Liver (tissue), 9 donors: Measurements from ENCODE around the gene CCDC63. TPM values are rescaled to one million over a fixed set of nuclear protein-coding genes. Genes with fewer than 3 reads are reported as not detected.

ENCODE experiments used
- DNase-seq: peaks from one replicate; pipeline ENCODE4 v3.0.0-alpha.2; 2017; ENCODE audit warnings: low spot score
- H3K27ac ChIP-seq, 2 donors: one replicate each; pipeline ENCODE4 v1.7.0; 2013; ENCODE audit warnings: inconsistent platforms in 2 of 2, low read length in 2 of 2, control low read depth in 1 of 2, low read depth in 1 of 2, mild to moderate bottlenecking in 1 of 2
- H3K27me3 ChIP-seq, 4 donors: one replicate each; pipeline versions ENCODE4 v1.6.1 to v1.7.0; 2013; ENCODE audit warnings: low read length in 3 of 4, inconsistent platforms in 1 of 4, mild to moderate bottlenecking in 1 of 4, moderate library complexity in 1 of 4; ENCODE audit not compliant: control insufficient read depth in 4 of 4, insufficient read depth in 4 of 4
- H3K36me3 ChIP-seq, 4 donors: one replicate each; pipeline versions ENCODE4 v1.6.1 to v1.7.0; 2013; ENCODE audit warnings: low read length in 3 of 4, mild to moderate bottlenecking in 3 of 4, low read depth in 1 of 4, moderate library complexity in 1 of 4; ENCODE audit not compliant: control insufficient read depth in 4 of 4, insufficient read depth in 3 of 4
- H3K4me1 ChIP-seq, 4 donors: one replicate each; pipeline versions ENCODE4 v1.6.1 to v1.7.0; 2013; ENCODE audit warnings: low read length in 3 of 4, mild to moderate bottlenecking in 3 of 4, moderate library complexity in 1 of 4; ENCODE audit not compliant: control insufficient read depth in 4 of 4, insufficient read depth in 4 of 4
- H3K4me3 ChIP-seq, 3 donors: one replicate each; pipeline versions ENCODE4 v1.6.1 to v1.7.0; 2013; ENCODE audit warnings: low read length in 3 of 3, control low read depth in 1 of 3, low read depth in 1 of 3, mild to moderate bottlenecking in 1 of 3
- H3K9ac ChIP-seq, 2 donors: one replicate each; pipeline ENCODE4 v1.7.0; 2013; ENCODE audit warnings: low read length in 2 of 2, mild to moderate bottlenecking in 2 of 2, moderate library complexity in 2 of 2, control low read depth in 1 of 2, low read depth in 1 of 2
- H3K9me3 ChIP-seq, 4 donors: one replicate each; pipeline versions ENCODE4 v1.6.1 to v1.7.0; 2013; ENCODE audit warnings: low read length in 3 of 4; ENCODE audit not compliant: control insufficient read depth in 4 of 4
- ATF3 ChIP-seq: IDR thresholded peaks from 2 replicates; pipeline ENCODE4 v1.6.1; 2016; ENCODE audit warnings: antibody characterized with exemption
- CTCF ChIP-seq: fragments of 150-350 bp; IDR thresholded peaks from 2 replicates; pipeline ENCODE4 v1.5.1; 2017; ENCODE audit warnings: improper control_type of control experiment, low read depth, low read length; ENCODE audit not compliant: missing input control
- EGR1 ChIP-seq, 2 donors: IDR thresholded peaks; 2 replicates each; pipeline ENCODE4 v1.6.1; 2016 to 2018; ENCODE audit warnings: antibody characterized with exemption in 2 of 2, low read depth in 2 of 2
- FOXA2 ChIP-seq: IDR thresholded peaks from 2 replicates; pipeline ENCODE4 v1.6.1; 2016; ENCODE audit warnings: antibody characterized with exemption
- GABPA ChIP-seq, 2 donors: IDR thresholded peaks in 1 of 2; conservative IDR thresholded peaks in 1 of 2; 2 replicates each; pipeline ENCODE4 v1.6.1; 2016; ENCODE audit warnings: antibody characterized with exemption in 2 of 2, mild to moderate bottlenecking in 1 of 2, moderate library complexity in 1 of 2
- HNF4A ChIP-seq, 2 donors: conservative IDR thresholded peaks; 2 replicates each; pipeline ENCODE4 v1.6.1; 2016; ENCODE audit warnings: antibody characterized with exemption in 2 of 2, mild to moderate bottlenecking in 2 of 2
- HNF4G ChIP-seq: IDR thresholded peaks from 2 replicates; pipeline ENCODE4 v1.6.1; 2016; ENCODE audit warnings: antibody characterized with exemption
- JUND ChIP-seq, 2 donors: IDR thresholded peaks; 2 replicates each; pipeline ENCODE4 v1.6.1; 2016; ENCODE audit warnings: antibody characterized with exemption in 2 of 2
- NR2F2 ChIP-seq: IDR thresholded peaks from 2 replicates; pipeline ENCODE4 v1.6.1; 2016; ENCODE audit warnings: antibody characterized with exemption
- RAD21 ChIP-seq, 2 donors: IDR thresholded peaks; 2 replicates each; pipeline ENCODE4 v1.6.1; 2016; ENCODE audit warnings: antibody characterized with exemption in 2 of 2, mild to moderate bottlenecking in 2 of 2
- REST ChIP-seq: IDR thresholded peaks from 2 replicates; pipeline ENCODE4 v1.6.1; 2016; ENCODE audit warnings: antibody characterized with exemption, mild to moderate bottlenecking
- RXRA ChIP-seq, 2 donors: IDR thresholded peaks; 2 replicates each; pipeline ENCODE4 v1.6.1; 2017 to 2018; ENCODE audit warnings: antibody characterized with exemption in 2 of 2, mild to moderate bottlenecking in 1 of 2
- SP1 ChIP-seq: IDR thresholded peaks from 2 replicates; pipeline ENCODE4 v1.6.1; 2018; ENCODE audit warnings: antibody characterized with exemption, mild to moderate bottlenecking
- TAF1 ChIP-seq: conservative IDR thresholded peaks from 2 replicates; pipeline ENCODE4 v1.6.1; 2016; ENCODE audit warnings: antibody characterized with exemption, mild to moderate bottlenecking
- YY1 ChIP-seq: IDR thresholded peaks from 2 replicates; pipeline ENCODE4 v1.6.1; 2016; ENCODE audit warnings: antibody characterized with exemption, mild to moderate bottlenecking
- WGBS: extraction: QIAGEN DNeasy Blood & Tissue Kit; methylation state at CpG from one replicate; pipeline ENCODE4 v1.1.7; 2013; 5-methylcytosine and 5-hydroxymethylcytosine counted together
- polyA plus RNA-seq, 2 donors: library from polyadenylated mRNA; stranded (reverse) in 1 of 2; unstranded in 1 of 2; fragments of 200-250 nt in 1 of 2; fragments of >200 nt in 1 of 2; fragmentation: Nextera tagmentation in 1 of 2; extraction: Ambion mirVana in 1 of 2; gene quantifications; one replicate each; pipeline versions ENCODE4 v1.2.1 to v1.2.3, GENCODE V29; 2013 to 2015
- total RNA-seq, 2 donors: library from RNA; depleted of rRNA; stranded (reverse); fragments of >200 nt; gene quantifications; one replicate each; pipeline ENCODE4 v1.2.3, GENCODE V29; 2014
- TF ChIP-seq, protein P1 (sequence below): IDR thresholded peaks from 2 replicates; pipeline ENCODE4 v1.6.1; 2016; ENCODE audit warnings: antibody characterized with exemption
- TF ChIP-seq, protein P2 (sequence below): IDR thresholded peaks from 2 replicates; pipeline ENCODE4 v1.6.1; 2016; ENCODE audit warnings: antibody characterized with exemption
- donor health status: healthy.
- donor health status: healthy.
- donor health status: healthy.
- donor health status: healthy.
- donor health status: healthy.

Gene CCDC63
- total and polyA plus RNA-seq, 4 donors = not detected

DNA sequence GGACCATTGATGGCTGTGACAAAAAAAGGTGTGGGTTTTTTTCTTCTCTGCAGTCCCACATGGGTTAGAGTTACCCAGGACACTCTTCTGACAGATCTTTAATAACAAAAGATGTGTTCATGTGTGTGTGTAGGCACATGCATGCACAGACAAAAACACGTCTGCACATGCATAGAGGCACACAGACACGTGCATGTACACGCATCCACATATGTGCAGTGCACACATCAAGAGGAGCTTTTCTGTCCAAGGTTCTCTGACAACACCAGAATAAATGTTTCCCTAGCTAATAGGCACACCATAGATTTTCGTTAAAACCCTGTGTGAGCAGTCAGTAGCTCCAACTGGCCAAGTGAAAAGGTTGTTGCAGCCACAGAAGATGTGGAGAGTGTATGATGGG, 76.4 kb downstream of the CCDC63 start:
- Histone ChIP-seq H3K36me3 (no peaks in the 10 kb centered on the region), H3K4me1 (no peaks in the 10 kb centered on the region), H3K9me3 (no peaks in the 10 kb centered on the region), H3K4me3 (no peak overlapping the region), H3K27me3 (no peaks in the 10 kb centered on the region), H3K27ac (no peak overlapping the region), H3K9ac (no peak overlapping the region)
- no peak for TF ChIP-seq HNF4G
- no peak for TF ChIP-seq HNF4A (conservative IDR thresholded peaks at IDR 0.05)
- TF ChIP-seq SP1 = no peak
- TF ChIP-seq YY1 = no peak
- TF ChIP-seq, protein P1, sequence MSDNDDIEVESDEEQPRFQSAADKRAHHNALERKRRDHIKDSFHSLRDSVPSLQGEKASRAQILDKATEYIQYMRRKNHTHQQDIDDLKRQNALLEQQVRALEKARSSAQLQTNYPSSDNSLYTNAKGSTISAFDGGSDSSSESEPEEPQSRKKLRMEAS = no peak
- no peak for TF ChIP-seq NR2F2
- no peak for TF ChIP-seq EGR1 (IDR thresholded peaks at IDR 0.05; ENCODE audit: low read depth in 2 of 2)
- TF ChIP-seq GABPA (IDR thresholded peaks at IDR 0.05 in 1 of 2, conservative IDR thresholded peaks at IDR 0.05 in 1 of 2) = no peak
- TF ChIP-seq ATF3 = no peak
- 88% methylated on average over 4 of the region's 4 CpGs for WGBS
- no peak for DNase-seq

- H3K4me1 ChIP-seq = no peaks in the 10 kb centered on the region
- TF ChIP-seq, protein P2, sequence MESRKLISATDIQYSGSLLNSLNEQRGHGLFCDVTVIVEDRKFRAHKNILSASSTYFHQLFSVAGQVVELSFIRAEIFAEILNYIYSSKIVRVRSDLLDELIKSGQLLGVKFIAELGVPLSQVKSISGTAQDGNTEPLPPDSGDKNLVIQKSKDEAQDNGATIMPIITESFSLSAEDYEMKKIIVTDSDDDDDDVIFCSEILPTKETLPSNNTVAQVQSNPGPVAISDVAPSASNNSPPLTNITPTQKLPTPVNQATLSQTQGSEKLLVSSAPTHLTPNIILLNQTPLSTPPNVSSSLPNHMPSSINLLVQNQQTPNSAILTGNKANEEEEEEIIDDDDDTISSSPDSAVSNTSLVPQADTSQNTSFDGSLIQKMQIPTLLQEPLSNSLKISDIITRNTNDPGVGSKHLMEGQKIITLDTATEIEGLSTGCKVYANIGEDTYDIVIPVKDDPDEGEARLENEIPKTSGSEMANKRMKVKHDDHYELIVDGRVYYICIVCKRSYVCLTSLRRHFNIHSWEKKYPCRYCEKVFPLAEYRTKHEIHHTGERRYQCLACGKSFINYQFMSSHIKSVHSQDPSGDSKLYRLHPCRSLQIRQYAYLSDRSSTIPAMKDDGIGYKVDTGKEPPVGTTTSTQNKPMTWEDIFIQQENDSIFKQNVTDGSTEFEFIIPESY = no peak
- no peak for TF ChIP-seq EGR1 (IDR thresholded peaks at IDR 0.05; ENCODE audit: low read depth in 2 of 2)
- no peak for TF ChIP-seq RXRA (IDR thresholded peaks at IDR 0.05)
- no peak for TF ChIP-seq HNF4G
- no peak for TF ChIP-seq CTCF
- no peak for TF ChIP-seq HNF4A (conservative IDR thresholded peaks at IDR 0.05)
- no peak for TF ChIP-seq TAF1
- no peak for TF ChIP-seq SP1
- no peak for TF ChIP-seq YY1
- no peak for TF ChIP-seq ATF3
- TF ChIP-seq GABPA (IDR thresholded peaks at IDR 0.05 in 1 of 2, conservative IDR thresholded peaks at IDR 0.05 in 1 of 2) = no peak
- no peak for TF ChIP-seq NR2F2
- no peak for TF ChIP-seq RAD21 (IDR thresholded peaks at IDR 0.05)
- TF ChIP-seq, protein P1 = no peak
- TF ChIP-seq REST = no peak
- TF ChIP-seq FOXA2 = no peak
- TF ChIP-seq JUND (IDR thresholded peaks at IDR 0.05) = no peak
- H3K36me3 ChIP-seq = no peaks in the 10 kb centered on the region
- H3K27ac ChIP-seq = no peak overlapping the region
- H3K4me3 ChIP-seq = no peak overlapping the region
- H3K9ac ChIP-seq = no peak overlapping the region
- H3K27me3 ChIP-seq = no peaks in the 10 kb centered on the region
- WGBS = 92% methylated on average over 9 of the region's 9 CpGs
- H3K9me3 ChIP-seq = no peaks in the 10 kb centered on the region
- DNase-seq = no peak
These were observed 77.0 kb downstream of the CCDC63 start for GRCh38 chr12:110923692-110924334.
